K562 (cell line): Measurements from ENCODE around the gene TAS2R41.

ENCODE experiments used
- DNMT1 ChIP-seq: fragments of 450-650 bp; IDR thresholded peaks from 2 replicates; pipeline ENCODE4 v1.6.1; 2016; ENCODE audit warnings: antibody characterized with exemption, mild to moderate bottlenecking
- ELF4 ChIP-seq: fragments of 450-650 bp; formaldehyde crosslinking; IDR thresholded peaks from 2 replicates; pipeline ENCODE4 v1.4.0; 2022; ENCODE audit warnings: missing genetic modification characterization
- HDAC2 ChIP-seq: fragments of 450-650 bp; IDR thresholded peaks from 2 replicates; pipeline ENCODE4 v1.6.1; 2016; ENCODE audit warnings: mild to moderate bottlenecking
- HDGF ChIP-seq: fragments of 450-650 bp; IDR thresholded peaks from 2 replicates; pipeline ENCODE4 v1.6.1; 2016
- MYC ChIP-seq, 2 experiments: fragments of 250-450 bp in 1 of 2; sonication (Bioruptor Pico) in 1 of 2; IDR thresholded peaks; 2 replicates each; pipeline versions ENCODE4 v1.5.1 to v1.6.1; 2012 to 2021; ENCODE audit warnings: low read depth in 2 of 2, borderline replicate concordance in 1 of 2, improper control_type of control experiment in 1 of 2, low read length in 1 of 2, mild to moderate bottlenecking in 1 of 2, moderate library complexity in 1 of 2
- NFYB ChIP-seq: IDR thresholded peaks from 2 replicates; pipeline ENCODE4 v1.6.1; 2011; ENCODE audit warnings: mild to moderate bottlenecking, moderate library complexity; ENCODE audit not compliant: insufficient read length; ENCODE audit errors: extremely low read depth
- POLR2A ChIP-seq: fragments of 450-650 bp; conservative IDR thresholded peaks from 2 replicates; pipeline ENCODE4 v1.6.1; 2016
- TF ChIP-seq, protein P1 (sequence below): fragments of 250-450 bp; sonication (Bioruptor Pico); IDR thresholded peaks from 2 replicates; pipeline ENCODE4 v1.8.0; 2021; ENCODE audit warnings: moderate library complexity, mild to moderate bottlenecking, inconsistent platforms
- TF ChIP-seq, protein P2 (sequence below): fragments of 450-650 bp; IDR thresholded peaks from 2 replicates; pipeline ENCODE4 v1.6.1; 2018; ENCODE audit not compliant: partially characterized antibody

DNA sequence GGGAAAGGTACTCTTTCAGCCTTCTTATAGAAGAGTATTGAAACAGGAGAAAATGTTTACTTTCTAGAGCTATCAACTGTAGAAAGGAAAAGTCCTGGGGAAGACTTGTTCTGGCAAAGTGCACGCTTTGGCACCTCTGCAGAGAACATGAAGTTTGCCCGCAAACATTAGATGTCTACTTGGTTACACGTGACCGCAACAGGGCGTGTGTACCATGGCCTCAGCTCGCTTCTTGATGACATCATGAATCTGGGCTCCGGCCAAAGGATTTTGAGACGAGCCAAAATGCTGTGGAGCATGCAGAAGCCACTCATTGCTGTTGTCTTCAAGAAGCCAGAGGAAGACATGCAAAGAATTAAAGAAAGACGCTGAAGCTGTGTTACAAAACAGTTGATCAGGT is 43.0 kb upstream of the TAS2R41 start:
- no peak for TF ChIP-seq ELF4 (CRISPR knock-in tag)
- no peak for TF ChIP-seq NFYB
- TF ChIP-seq DNMT1 = no peak
- no peak for TF ChIP-seq HDGF
- no peak for TF ChIP-seq POLR2A
- no peak for TF ChIP-seq HDAC2
- TF ChIP-seq, protein P1, sequence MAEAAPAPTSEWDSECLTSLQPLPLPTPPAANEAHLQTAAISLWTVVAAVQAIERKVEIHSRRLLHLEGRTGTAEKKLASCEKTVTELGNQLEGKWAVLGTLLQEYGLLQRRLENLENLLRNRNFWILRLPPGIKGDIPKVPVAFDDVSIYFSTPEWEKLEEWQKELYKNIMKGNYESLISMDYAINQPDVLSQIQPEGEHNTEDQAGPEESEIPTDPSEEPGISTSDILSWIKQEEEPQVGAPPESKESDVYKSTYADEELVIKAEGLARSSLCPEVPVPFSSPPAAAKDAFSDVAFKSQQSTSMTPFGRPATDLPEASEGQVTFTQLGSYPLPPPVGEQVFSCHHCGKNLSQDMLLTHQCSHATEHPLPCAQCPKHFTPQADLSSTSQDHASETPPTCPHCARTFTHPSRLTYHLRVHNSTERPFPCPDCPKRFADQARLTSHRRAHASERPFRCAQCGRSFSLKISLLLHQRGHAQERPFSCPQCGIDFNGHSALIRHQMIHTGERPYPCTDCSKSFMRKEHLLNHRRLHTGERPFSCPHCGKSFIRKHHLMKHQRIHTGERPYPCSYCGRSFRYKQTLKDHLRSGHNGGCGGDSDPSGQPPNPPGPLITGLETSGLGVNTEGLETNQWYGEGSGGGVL = no peak
- TF ChIP-seq, protein P2, sequence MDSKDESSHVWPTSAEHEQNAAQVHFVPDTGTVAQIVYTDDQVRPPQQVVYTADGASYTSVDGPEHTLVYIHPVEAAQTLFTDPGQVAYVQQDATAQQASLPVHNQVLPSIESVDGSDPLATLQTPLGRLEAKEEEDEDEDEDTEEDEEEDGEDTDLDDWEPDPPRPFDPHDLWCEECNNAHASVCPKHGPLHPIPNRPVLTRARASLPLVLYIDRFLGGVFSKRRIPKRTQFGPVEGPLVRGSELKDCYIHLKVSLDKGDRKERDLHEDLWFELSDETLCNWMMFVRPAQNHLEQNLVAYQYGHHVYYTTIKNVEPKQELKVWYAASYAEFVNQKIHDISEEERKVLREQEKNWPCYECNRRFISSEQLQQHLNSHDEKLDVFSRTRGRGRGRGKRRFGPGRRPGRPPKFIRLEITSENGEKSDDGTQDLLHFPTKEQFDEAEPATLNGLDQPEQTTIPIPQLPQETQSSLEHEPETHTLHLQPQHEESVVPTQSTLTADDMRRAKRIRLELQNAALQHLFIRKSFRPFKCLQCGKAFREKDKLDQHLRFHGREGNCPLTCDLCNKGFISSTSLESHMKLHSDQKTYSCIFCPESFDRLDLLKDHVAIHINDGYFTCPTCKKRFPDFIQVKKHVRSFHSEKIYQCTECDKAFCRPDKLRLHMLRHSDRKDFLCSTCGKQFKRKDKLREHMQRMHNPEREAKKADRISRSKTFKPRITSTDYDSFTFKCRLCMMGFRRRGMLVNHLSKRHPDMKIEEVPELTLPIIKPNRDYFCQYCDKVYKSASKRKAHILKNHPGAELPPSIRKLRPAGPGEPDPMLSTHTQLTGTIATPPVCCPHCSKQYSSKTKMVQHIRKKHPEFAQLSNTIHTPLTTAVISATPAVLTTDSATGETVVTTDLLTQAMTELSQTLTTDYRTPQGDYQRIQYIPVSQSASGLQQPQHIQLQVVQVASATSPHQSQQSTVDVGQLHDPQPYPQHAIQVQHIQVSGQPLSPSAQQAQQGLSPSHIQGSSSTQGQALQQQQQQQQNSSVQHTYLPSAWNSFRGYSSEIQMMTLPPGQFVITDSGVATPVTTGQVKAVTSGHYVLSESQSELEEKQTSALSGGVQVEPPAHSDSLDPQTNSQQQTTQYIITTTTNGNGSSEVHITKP = no peak
- TF ChIP-seq MYC (IDR thresholded peaks at IDR 0.05; ENCODE audit: low read depth, low read length) = no peak
- no peak for TF ChIP-seq MYC (CRISPR knock-in tag; IDR thresholded peaks at IDR 0.05; ENCODE audit: borderline replicate concordance, low read depth)
